Mesothelial cell of epicardium (in vitro differentiated cells): ENCODE data around the gene EEF1AKMT3. TPM values are rescaled to one million over a fixed set of nuclear protein-coding genes. Genes with fewer than 3 reads are reported as not detected.
A peak's percentile ranks its signal among the peaks of the same experiment; 100 is the strongest.

ENCODE experiments used
- DNase-seq, 2 experiments: peaks; one replicate each; pipeline ENCODE4 v3.0.0; 2021; ENCODE audit warnings: low spot score in 2 of 2; ENCODE audit not compliant: unreplicated experiment in 2 of 2
- H3K27ac Mint-ChIP-seq: 2 replicates; pipeline ENCODE4 v1.8.0; 2021; ENCODE audit warnings: mixed read lengths
- H3K27me3 Mint-ChIP-seq: 2 replicates; pipeline ENCODE4 v1.8.0; 2021; ENCODE audit warnings: low read depth, mixed read lengths
- H3K36me3 Mint-ChIP-seq: 2 replicates; pipeline ENCODE4 v1.8.0; 2021; ENCODE audit warnings: mixed read lengths
- H3K4me1 Mint-ChIP-seq: 2 replicates; pipeline ENCODE4 v1.8.0; 2021; ENCODE audit warnings: mixed read lengths
- H3K4me3 Mint-ChIP-seq: 2 replicates; pipeline ENCODE4 v1.8.0; 2021; ENCODE audit warnings: mild to moderate bottlenecking, moderate library complexity, mixed read lengths
- H3K9me3 Mint-ChIP-seq: 2 replicates; pipeline ENCODE4 v1.8.0; 2021; ENCODE audit warnings: mixed read lengths
- total RNA-seq: library from RNA; stranded (reverse); gene quantifications from 3 replicates; pipeline ENCODE4 v1.2.1, GENCODE V29; 2021
- TF ChIP-seq, protein P1 (sequence below): fragments of 200-600 bp; sonication (generic); IDR thresholded peaks from one replicate; pipeline ENCODE4 v1.5.0; 2021; ENCODE audit warnings: antibody characterized with exemption; ENCODE audit not compliant: unreplicated experiment

Gene EEF1AKMT3
- 8.7 to 10.5 TPM (median 10.5 TPM) in 3 replicates for total RNA-seq

DNA sequence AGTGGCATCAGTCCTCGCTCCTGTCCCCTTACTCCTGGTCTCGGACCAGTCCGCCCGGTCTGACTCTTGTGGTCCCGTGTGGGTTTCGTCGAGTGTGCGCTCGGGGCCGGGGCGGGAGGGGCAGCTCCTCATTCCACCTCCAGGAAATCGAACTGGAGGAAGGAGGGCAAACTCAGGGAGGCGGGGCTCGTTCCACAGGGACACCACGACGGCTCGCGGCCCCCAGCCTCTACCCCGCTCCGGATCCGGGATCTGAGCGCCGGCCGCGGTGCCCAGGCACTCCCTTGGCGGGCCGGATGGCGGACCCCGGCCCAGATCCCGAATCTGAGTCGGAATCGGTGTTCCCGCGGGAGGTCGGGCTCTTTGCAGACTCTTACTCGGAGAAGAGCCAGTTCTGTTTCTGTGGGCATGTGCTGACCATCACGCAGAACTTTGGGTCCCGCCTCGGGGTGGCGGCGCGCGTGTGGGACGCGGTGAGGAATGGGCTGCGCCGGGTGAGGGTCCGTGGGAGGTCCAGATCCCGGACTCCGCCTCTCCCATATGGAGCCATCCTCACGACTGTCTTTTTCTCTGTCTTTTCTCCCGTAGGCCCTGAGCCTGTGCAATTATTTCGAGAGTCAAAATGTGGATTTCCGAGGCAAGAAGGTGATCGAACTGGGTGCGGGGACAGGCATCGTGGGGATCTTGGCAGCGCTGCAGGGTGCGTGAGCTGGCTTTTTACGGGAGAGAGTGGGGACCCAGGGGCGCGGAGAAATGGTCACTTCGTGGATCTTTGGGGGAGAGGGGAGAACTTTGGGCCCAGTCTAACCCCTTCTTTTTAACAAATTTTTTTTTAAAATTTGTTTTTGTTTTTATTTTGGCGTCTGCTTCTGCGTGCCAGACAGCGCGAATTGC is at the start of gene EEF1AKMT3:
TSS of gene EEF1AKMT3 (plus strand) at position 186 of the 894 bp plus-strand sequence. CDS start at position 297, 111 bp downstream.
- TF ChIP-seq, protein P1, sequence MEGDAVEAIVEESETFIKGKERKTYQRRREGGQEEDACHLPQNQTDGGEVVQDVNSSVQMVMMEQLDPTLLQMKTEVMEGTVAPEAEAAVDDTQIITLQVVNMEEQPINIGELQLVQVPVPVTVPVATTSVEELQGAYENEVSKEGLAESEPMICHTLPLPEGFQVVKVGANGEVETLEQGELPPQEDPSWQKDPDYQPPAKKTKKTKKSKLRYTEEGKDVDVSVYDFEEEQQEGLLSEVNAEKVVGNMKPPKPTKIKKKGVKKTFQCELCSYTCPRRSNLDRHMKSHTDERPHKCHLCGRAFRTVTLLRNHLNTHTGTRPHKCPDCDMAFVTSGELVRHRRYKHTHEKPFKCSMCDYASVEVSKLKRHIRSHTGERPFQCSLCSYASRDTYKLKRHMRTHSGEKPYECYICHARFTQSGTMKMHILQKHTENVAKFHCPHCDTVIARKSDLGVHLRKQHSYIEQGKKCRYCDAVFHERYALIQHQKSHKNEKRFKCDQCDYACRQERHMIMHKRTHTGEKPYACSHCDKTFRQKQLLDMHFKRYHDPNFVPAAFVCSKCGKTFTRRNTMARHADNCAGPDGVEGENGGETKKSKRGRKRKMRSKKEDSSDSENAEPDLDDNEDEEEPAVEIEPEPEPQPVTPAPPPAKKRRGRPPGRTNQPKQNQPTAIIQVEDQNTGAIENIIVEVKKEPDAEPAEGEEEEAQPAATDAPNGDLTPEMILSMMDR: no peak
- peak in 1 of 2 experiments; percentile 53 for DNase-seq
- Mint-ChIP-seq H3K36me3 (peaks cover 8% of the 10 kb centered on the region), H3K4me3 (peak within 1 kb of the TSS; percentile 92), H3K27ac (peak within 1 kb of the TSS; percentile 99), H3K27me3 (peaks cover 8% of the 10 kb centered on the region), H3K4me1 (peaks cover 17% of the 10 kb centered on the region), H3K9me3 (no peaks in the 10 kb centered on the region)

DNA sequence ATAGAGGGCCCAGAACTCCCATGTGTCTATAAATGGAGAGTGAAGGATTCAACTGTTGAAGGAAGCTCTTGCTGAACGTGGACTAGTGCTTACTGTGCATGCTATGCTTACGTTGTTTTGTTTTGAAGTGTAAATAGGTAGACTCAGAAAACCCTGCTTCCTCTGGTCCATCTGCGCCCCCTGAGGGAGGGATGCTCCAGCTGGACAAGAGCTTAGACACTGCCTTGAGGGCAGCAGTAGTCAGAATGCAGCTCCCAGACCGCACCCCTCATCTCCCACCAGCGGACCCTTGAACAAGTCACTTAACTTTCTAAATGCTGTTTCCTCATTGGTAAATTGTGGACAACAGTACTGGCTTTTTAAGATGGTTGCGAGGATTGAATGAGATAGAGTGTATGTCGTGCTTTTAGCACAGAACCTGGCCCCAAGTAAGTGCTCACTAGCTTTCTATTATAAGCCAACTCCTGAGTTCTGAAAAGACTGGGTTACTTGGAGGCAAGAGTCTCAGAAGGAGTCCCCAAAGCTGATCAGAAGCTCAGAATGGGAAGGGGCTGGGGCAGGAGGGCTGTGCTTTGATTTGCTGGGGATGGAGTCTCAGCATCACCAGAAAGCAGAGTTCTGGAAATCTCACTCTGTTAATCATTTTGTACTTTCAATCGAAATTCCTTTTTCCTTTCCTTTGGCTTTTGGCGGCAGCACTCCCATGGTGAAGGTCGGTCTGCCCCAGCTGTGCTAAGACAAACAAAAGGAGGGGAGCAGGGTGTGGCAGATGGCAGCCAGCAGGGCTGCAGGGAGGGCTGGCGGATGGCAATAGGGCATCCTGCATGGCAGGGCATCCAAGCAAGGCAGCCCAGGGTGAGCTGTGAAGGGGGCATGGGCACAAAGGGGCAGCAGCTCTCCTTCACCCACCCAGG is 49.4 kb upstream of the EEF1AKMT3 start:
- no peak for DNase-seq
- H3K4me3 Mint-ChIP-seq: no peak overlapping the region
- peaks cover 4% of the 10 kb centered on the region for H3K4me1 Mint-ChIP-seq
- H3K9me3 Mint-ChIP-seq: no peaks in the 10 kb centered on the region
- no peak overlapping the region for H3K27ac Mint-ChIP-seq
- TF ChIP-seq, protein P1: no peak
- H3K27me3 Mint-ChIP-seq: peaks cover 51% of the 10 kb centered on the region
- H3K36me3 Mint-ChIP-seq: peaks cover 25% of the 10 kb centered on the region

DNA sequence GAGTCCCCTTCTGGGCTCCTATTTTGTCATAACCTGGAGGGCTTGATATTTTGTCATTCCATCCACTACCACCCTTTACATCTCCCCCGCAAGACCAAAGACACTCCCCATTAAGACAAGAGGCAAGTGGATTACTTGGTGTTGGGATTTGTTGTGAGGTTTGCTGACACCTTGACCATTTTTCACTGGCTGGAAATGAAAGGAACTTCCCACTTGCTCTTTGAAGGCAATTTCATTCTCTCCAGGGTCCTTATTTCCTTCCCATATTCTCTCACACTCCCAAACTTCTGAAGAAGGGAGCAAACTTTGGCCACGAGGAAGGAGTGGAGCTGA is 48.8 kb upstream of the EEF1AKMT3 start:
- Mint-ChIP-seq H3K4me1 (peaks cover 4% of the 10 kb centered on the region), H3K27ac (no peak overlapping the region), H3K36me3 (peaks cover 20% of the 10 kb centered on the region), H3K4me3 (no peak overlapping the region), H3K27me3 (peaks cover 57% of the 10 kb centered on the region), H3K9me3 (no peaks in the 10 kb centered on the region)
- TF ChIP-seq, protein P1: no peak
- DNase-seq: no peak

DNA sequence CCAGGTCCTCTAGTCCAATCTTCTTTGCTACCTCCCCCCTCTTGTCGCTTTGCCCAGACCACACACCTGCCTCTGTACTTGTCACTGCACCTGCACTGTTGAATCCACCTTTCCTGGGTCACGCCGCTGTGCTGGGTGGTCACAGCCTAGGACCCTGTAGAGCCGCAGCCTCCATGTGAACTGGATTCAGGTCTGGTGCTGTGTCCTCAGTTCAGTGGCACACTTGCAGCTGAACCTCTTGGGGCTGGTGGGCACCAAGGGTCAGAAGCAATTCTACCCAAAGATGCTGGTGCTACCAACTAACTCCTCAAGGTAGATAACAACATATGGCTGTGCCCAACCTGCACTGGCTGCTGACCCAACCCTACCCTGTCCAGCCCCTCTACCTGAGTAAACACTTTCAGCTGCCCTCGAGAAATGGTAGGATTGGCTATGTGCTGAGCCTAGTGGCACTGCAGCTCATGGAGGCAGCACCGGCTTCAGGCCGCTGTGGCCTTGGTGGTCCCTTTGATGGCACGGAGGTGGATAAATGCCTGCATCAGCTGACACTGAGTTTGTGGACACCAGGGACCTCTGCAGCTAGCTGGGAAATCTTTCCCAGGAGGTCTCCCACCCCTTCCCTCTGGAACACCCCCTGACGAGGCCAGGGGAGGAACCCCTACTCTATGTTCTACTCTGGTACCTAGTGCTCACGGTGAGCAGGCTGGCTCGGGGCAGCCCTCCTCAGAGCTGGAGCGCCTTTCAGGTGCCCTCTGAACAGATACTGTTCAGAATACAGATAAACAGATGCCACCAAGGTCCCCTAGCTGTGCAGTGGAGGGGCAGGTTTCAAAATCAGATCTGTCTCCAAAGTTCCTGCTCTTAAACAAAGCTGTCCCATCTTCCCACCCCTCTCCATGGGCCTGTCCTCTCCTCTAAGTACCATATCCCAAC is 48.1 kb upstream of the EEF1AKMT3 start:
- H3K4me1 Mint-ChIP-seq: peaks cover 4% of the 10 kb centered on the region
- H3K27me3 Mint-ChIP-seq: peaks cover 64% of the 10 kb centered on the region
- no peak overlapping the region for H3K27ac Mint-ChIP-seq
- H3K9me3 Mint-ChIP-seq: no peaks in the 10 kb centered on the region
- H3K4me3 Mint-ChIP-seq: no peak overlapping the region
- no peak for DNase-seq
- TF ChIP-seq, protein P1: no peak
- H3K36me3 Mint-ChIP-seq: peaks cover 14% of the 10 kb centered on the region
